Adrenal gland (tissue), 12 donors: ENCODE data around the gene GIMD1. TPM values are rescaled to one million over a fixed set of nuclear protein-coding genes. Genes with fewer than 3 reads are reported as not detected.
A peak's percentile ranks its signal among the peaks of the same experiment; 100 is the strongest.

ENCODE experiments used
- DNase-seq, 7 donors: peaks; one replicate each; pipeline ENCODE4 v3.0.0-alpha.2; 2019 to 2020
- H3K27ac ChIP-seq, 5 donors: fragments of 200-600 bp; sonication (generic) in 4 of 5; 1 replicate in 3 of 5; 2 replicates in 2 of 5; pipeline versions ENCODE4 v1.5.1 to v1.8.0; 2016 to 2020; ENCODE audit warnings: mild to moderate bottlenecking in 1 of 5
- H3K27me3 ChIP-seq: fragments of 200-600 bp; 2 replicates; pipeline ENCODE4 v1.8.0; 2021
- H3K36me3 ChIP-seq, 2 donors: fragments of 200-600 bp; replicated peaks in 1 of 2; 1 replicate in 1 of 2; 2 replicates in 1 of 2; pipeline versions ENCODE4 v1.5.1 to v1.8.0; 2018 to 2022
- H3K4me1 ChIP-seq, 2 donors: fragments of 200-600 bp; replicated peaks in 1 of 2; 1 replicate in 1 of 2; 2 replicates in 1 of 2; pipeline versions ENCODE4 v1.5.1 to v1.8.0; 2018 to 2021
- H3K4me3 ChIP-seq, 4 donors: fragments of 200-600 bp; sonication (generic) in 3 of 4; one replicate each; pipeline ENCODE4 v1.5.1; 2016 to 2018
- H3K9me3 ChIP-seq, 3 donors: fragments of 200-600 bp; sonication (generic) in 1 of 3; replicated peaks in 1 of 3; 1 replicate in 2 of 3; 2 replicates in 1 of 3; pipeline versions ENCODE4 v1.5.1 to v1.8.0; 2016 to 2021
- POLR2A ChIP-seq, 2 donors: fragments of 450-650 bp; IDR thresholded peaks; one replicate each; pipeline ENCODE4 v1.6.1; 2017; ENCODE audit warnings: antibody characterized with exemption in 2 of 2, mild to moderate bottlenecking in 2 of 2, moderate library complexity in 1 of 2
- WGBS, 4 donors: extraction: QIAGEN DNeasy Blood & Tissue Kit in 2 of 4; methylation state at CpG; one replicate each; pipeline versions ENCODE4 v1.1.5 to v1.1.7; 2013 to 2017; 5-methylcytosine and 5-hydroxymethylcytosine counted together
- intact Hi-C, 2 donors: fragments of 100-400 bp; cut with DNase I; formaldehyde crosslinking; loops; one replicate each; pipeline versions ENCODE4 v1.14.1 to v1.15.0; 2022 to 2023
- polyA plus RNA-seq, 3 donors: library from polyadenylated mRNA; stranded (reverse); fragments of 200-250 nt in 2 of 3; fragments of 350-450 nt in 1 of 3; fragmentation: Illumina TruSeq in 1 of 3; extraction: RNeasy Lipid Tissue Mini Kit (QIAGEN cat#74804) in 1 of 3; gene quantifications; one replicate each; pipeline ENCODE4 v1.2.3, GENCODE V29; 2013 to 2014
- total RNA-seq, 9 donors: library from RNA; depleted of rRNA in 4 of 9; stranded (reverse); fragments of >200 nt in 4 of 9; fragments of 120-200 nt in 1 of 9; fragmentation: NEBNext Ultra II Directional in 1 of 9; extraction: Animal tissue kit (Norgen Biotek cat#: 25700) in 1 of 9; gene quantifications; one replicate each; pipeline versions ENCODE4 v1.1.0 to v1.2.4, GENCODE V29; 2013 to 2023
- TF ChIP-seq, protein P1 (sequence below), 6 experiments: fragments of 450-650 bp in 4 of 6; fragments of 200-600 bp in 2 of 6; sonication (generic) in 1 of 6; IDR thresholded peaks; 1 replicate in 5 of 6; 2 replicates in 1 of 6; pipeline versions ENCODE4 v1.5.1 to v1.8.0; 2016 to 2021; ENCODE audit warnings: antibody characterized with exemption in 6 of 6, mild to moderate bottlenecking in 2 of 6, moderate library complexity in 1 of 6
- donor health status: healthy with polysubstance abuse.
- donor health status: Bipolar disorder and iron deficiency.
- donor health status: DM: yes; HTN: yes; CAD: no.
- donor health status: DM: no; HTN: no; CAD: no.
- donor health status: DM: no; HTN: no; CAD: no.
- donor health status: DM: yes; HTN: yes; CAD: no.

GIMD1 gene
- total and polyA plus RNA-seq, 12 donors = not detected

DNA sequence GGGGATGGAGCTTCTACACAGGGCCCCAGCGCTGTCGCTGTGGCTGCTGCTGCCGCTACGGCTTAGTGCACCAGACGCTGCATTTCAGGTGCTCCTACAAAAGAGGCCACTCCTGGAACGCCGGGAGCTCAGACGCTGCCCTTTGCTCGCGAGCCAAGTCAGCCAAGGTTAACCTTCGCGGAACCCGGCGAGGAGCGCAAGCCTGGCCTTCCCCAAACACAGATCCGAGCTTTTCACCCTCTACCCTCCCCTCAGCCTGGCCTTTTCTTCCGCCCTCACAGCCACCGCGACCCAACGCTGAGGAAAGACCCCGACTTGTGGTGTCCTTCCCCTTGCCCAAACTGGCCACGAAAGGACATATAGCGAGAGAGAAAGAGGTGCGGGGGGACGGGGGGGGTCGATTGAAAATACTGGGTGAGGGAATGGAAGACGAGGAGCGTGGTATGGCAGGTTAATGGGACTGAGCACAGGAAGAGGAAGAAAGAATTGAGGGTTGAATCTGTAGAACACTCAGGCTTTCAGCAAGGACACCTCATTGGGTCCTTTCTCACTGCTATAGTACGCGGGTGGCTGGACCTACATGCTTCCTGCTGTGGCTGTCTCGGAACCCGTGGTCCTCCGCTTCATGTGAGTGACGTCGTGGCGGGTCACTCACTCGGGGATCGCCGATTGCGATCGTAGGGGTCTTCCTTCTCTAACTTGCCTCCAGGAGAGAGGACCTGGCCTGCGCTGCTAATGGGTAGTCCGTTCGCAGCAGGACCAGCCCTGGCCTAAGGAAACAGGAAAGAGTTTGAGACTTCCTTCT is 52.4 kb downstream of the GIMD1 start, which contains the start of the genes AIMP1 and TBCK:
Gene AIMP1 (plus strand): TSS at position 583 of the 805 bp plus-strand sequence. CDS start 8,460 bp downstream, outside the sequence.
Gene TBCK (minus strand): TSS at position 242 of the 805 bp plus-strand sequence. CDS start 7,249 bp downstream, outside the sequence.
- Histone ChIP-seq H3K4me3 (peak within 1 kb of the TSS; percentile 37 to 93 (median 68)), H3K4me1 (peaks cover 7 to 55% of the 10 kb centered on the region in 2 donors), H3K27me3 (no peaks in the 10 kb centered on the region), H3K27ac (peak within 1 kb of the TSS; percentile 76 to 97 (median 93)), H3K36me3 (no peaks in the 10 kb centered on the region), H3K9me3 (no peaks in the 10 kb centered on the region)
- peak; percentile 89 to 95 (median 93) for DNase-seq
- WGBS, 4 donors = 0 to 1% (median 0%) methylated on average over 22 to 44 of the region's 44 CpGs
- intact Hi-C loops = no loop called here
- peak; percentile 72 to 92 for TF ChIP-seq POLR2A (IDR thresholded peaks at IDR 0.05)
- TF ChIP-seq, protein P1, sequence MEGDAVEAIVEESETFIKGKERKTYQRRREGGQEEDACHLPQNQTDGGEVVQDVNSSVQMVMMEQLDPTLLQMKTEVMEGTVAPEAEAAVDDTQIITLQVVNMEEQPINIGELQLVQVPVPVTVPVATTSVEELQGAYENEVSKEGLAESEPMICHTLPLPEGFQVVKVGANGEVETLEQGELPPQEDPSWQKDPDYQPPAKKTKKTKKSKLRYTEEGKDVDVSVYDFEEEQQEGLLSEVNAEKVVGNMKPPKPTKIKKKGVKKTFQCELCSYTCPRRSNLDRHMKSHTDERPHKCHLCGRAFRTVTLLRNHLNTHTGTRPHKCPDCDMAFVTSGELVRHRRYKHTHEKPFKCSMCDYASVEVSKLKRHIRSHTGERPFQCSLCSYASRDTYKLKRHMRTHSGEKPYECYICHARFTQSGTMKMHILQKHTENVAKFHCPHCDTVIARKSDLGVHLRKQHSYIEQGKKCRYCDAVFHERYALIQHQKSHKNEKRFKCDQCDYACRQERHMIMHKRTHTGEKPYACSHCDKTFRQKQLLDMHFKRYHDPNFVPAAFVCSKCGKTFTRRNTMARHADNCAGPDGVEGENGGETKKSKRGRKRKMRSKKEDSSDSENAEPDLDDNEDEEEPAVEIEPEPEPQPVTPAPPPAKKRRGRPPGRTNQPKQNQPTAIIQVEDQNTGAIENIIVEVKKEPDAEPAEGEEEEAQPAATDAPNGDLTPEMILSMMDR (IDR thresholded peaks at IDR 0.05) = no peak

- H3K4me1 ChIP-seq = peaks cover 7 to 55% of the 10 kb centered on the region in 2 donors
These were observed 53.1 kb downstream of the GIMD1 start for GRCh38 chr4:106315476-106315967.

DNA sequence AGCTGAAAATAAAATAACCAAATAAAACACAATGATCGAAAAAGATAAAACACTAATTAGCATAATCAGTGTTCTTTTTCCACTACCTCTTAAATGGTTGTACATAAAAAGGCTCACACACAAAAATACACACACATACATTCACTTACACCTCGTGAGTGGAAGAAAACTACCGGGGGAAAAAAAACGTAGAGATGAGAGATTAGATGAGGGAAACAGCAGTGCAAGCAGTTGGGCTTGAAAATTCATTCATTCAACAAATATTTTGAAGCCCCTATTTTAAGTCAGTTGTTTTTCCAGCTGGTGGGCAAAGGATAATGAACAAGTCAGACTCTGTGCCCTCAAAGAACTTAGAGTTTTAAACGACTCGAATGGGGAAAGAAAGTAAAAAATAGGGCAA is 53.6 kb downstream of the GIMD1 start:
- TF ChIP-seq, protein P1 (IDR thresholded peaks at IDR 0.05) = no peak
- TF ChIP-seq POLR2A (IDR thresholded peaks at IDR 0.05) = no peak
- intact Hi-C loops = no loop called here
- 22 to 30% (median 24%) methylated on average over 6 of the region's 6 CpGs for WGBS, 4 donors
- Histone ChIP-seq H3K4me3 (peak overlapping the region in 2 of 4 donors; percentile 60 to 93), H3K27me3 (no peaks in the 10 kb centered on the region), H3K27ac (peak overlapping the region in 3 of 5 donors; percentile 92 to 97 (median 94)), H3K36me3 (no peaks in the 10 kb centered on the region), H3K4me1 (peaks cover 7 to 55% of the 10 kb centered on the region in 2 donors), H3K9me3 (no peaks in the 10 kb centered on the region)
- no peak for DNase-seq

More at GRCh38 chr4:106315476-106315967, 53.1 kb downstream of the GIMD1 start:
- Histone ChIP-seq H3K4me3 (peak overlapping the region; percentile 37 to 93 (median 68)), H3K36me3 (no peaks in the 10 kb centered on the region), H3K27ac (peak overlapping the region; percentile 76 to 97 (median 93)), H3K27me3 (no peaks in the 10 kb centered on the region), H3K9me3 (no peaks in the 10 kb centered on the region)
- TF ChIP-seq, protein P1 (IDR thresholded peaks at IDR 0.05) = no peak
- no peak for TF ChIP-seq POLR2A (IDR thresholded peaks at IDR 0.05)
- intact Hi-C loops = no loop called here
- DNase-seq = peak in 2 of 7 donors; percentile 24 to 48
- WGBS, 4 donors = 0 to 1% (median 0%) methylated on average over 13 of the region's 13 CpGs

DNA sequence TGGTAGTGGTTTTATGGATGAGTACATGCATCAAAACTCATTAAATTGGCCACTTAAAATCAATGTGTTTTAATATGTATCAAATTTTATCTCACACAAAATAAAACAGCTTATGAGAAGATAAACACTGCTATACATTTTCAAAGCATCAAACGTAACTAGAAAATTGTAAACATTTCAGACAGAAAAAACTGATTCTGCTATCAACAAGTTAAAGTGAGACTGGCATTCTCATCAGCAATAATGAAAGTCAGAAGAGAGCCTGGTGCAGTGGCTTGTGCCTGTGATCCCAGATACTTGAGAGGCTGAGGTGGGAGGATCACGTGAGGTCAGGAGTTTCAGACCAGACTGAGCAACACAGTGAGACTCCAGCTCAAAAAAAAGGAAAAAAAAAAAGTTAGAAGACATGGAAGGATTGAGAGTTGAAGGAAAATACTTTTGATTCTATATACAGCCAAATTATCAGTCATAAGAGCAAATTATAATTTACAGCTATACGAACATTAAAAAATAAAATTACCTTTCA is 55.5 kb downstream of the GIMD1 start:
- Histone ChIP-seq H3K4me3 (no peak overlapping the region), H3K9me3 (no peaks in the 10 kb centered on the region), H3K27ac (peak overlapping the region in 1 of 5 donors; percentile 39), H3K4me1 (peaks cover 7 to 41% of the 10 kb centered on the region in 2 donors), H3K36me3 (peaks cover 0 to 3% of the 10 kb centered on the region in 2 donors), H3K27me3 (no peaks in the 10 kb centered on the region)
- no peak for DNase-seq
- no peak for TF ChIP-seq POLR2A (IDR thresholded peaks at IDR 0.05)
- TF ChIP-seq, protein P1 (IDR thresholded peaks at IDR 0.05) = no peak
- intact Hi-C loops = no loop called here
- 88 to 95% (median 91%) methylated on average over 3 of the region's 3 CpGs for WGBS, 4 donors
